HK-2 (cell line): ENCODE results near the gene KMO.

Experiments used
- DNase-seq: peaks from one replicate; pipeline ENCODE4 v3.0.0-alpha.2; 2018; ENCODE audit not compliant: unreplicated experiment

The KMO gene

DNA sequence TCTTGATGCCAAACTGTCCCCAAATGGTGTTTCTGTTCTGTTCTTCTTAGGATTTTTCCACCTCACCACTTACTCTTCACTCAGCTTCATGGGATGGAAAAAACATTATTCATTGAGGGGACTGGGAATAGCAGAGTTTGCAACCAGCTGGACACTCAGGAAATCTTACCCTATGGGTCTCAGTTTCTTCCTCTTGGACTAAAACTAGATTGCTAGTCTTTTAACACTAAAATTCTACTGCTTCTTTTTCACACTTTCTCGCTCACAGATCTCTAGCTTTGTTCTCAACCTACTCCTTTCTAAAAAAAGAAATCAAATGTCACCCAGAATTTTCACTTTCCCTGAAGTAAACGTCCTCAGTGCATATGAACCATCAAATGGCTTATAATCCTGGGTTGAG is 4.8 kb downstream of the KMO start:
- DNase-seq = no peak

DNA sequence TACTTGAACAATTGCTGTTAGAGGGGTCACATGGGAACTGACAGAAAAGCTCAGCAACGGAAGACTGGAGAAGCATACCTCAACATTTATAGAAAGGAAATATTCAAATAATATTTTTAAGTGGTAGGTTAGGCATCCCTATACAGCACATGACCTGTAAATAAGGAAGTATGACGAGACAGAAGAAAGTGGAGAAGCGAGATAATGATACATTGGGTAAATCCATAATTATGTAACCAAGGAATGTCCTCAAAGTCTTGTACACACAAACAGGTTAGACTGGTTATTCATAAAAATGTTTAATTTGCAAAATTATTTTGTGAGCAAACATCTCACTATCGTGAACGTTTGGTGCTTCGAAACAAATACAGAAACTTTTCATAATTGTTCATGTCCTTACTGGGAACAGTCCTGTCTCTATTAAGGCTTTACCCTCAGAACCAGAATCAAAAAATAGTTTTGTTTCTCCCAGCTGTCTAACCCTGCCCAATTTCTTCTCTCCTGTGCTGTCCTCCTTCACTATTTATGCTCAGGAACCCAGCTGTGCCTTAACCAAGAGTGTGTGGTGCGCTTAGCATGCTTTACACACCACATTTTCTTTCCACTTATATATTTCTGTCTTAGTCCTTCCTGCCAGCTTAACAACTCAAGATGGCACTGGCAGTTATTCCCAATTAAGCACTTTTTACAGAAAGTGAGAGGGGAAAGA is 10.2 kb downstream of the KMO start:
- no peak for DNase-seq

DNA sequence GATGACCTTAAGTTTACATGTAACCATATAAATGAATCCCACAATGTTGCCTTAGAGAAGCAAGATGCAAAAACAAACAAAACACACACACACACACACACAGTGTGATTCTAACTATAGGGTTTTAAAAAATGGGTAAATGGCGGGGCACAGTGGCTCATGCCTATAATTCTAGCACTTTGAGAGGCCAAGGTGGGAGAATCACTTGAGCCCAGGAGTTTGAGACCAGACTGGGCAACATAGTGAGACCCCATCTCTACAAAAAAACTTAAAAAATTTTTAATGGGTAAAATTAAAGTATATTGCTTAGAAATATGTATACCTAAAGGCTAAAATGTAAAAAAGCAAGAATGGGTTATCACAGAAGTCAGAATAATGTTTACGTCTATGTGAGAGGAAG is 15.8 kb downstream of the KMO start:
- DNase-seq = no peak

DNA sequence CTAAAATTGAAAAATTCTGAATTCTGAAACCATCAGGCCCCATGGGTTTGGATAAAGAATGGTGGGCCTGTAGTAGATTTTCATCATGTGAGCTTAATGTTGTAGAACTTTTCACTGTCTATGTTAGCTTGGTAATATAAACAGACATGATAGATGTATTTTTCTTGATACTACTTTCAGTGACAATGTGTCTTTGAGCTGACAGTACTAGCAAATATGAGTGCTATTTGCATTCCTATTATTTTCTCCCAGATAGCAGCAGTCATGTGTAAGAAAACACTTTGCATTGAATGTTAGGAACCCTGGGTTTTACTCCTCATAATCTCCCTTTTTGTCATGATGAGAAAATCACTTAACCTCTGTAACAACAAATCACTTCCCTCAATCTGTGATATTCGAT is 18.1 kb downstream of the KMO start:
- no peak for DNase-seq

GRCh38 chr1:241551759-241552638 is 19.8 kb downstream of the KMO start:
- no peak for DNase-seq

DNA sequence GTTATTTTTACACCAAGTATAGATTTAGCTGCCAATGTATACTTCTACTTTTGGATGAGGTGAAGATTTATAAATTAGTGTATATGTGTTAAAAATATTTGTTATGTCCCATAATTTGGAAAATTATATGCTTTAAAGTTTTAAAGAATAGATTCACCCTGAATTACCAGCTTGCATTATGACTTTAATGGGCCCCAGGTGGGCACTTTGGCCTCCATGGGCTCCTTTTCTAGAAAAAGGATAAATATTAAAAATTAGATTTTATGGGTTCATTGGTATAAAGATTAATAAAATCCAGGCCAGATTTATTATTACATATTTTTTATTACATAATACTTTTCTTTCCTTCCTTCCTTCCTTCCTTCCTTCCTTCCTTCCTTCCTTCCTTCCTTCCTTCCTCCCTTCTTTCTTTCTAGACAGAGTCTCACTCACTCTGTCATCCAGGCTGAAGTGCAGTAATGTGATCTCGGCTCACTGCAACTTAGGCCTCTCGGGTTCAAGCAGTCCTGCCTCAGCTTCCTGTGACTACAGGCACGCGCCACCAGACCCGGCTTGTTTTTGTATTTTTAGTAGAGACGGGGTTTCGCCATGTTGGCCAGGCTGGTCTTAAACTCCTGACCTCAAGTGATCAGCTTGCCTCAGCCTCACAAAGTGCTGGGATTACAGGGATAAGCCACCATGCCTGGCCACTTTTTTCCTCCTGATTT is 21.9 kb downstream of the KMO start:
- no peak for DNase-seq

DNA sequence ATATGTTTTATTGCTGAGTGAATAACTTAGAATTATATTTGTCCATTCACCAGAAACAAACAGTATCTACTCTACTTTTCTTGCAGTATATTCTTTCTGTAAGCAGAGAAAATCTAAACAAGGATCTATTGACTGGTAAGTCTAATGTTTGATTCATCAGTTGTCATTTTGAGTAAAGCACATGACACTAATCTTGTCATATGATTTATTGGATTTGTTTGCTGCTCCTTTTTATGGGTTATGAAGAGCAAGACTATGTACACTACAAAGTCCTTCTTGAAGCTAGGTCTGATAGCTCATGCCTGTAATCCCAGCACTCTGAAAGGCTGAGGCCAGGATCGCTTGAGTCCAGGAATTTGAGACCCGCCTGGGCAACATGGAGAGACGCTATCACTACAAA is 23.3 kb downstream of the KMO start:
- DNase-seq = no peak

- DNase-seq = no peak
These were observed 24.9 kb downstream of the KMO start for GRCh38 chr1:241557031-241557430.

GRCh38 chr1:241557551-241558193 is 25.5 kb downstream of the KMO start:
- no peak for DNase-seq

GRCh38 chr1:241560146-241560848 is 28.1 kb downstream of the KMO start:
- no peak for DNase-seq

- DNase-seq = no peak
These were observed 28.6 kb downstream of the KMO start for GRCh38 chr1:241560849-241561187.

DNA sequence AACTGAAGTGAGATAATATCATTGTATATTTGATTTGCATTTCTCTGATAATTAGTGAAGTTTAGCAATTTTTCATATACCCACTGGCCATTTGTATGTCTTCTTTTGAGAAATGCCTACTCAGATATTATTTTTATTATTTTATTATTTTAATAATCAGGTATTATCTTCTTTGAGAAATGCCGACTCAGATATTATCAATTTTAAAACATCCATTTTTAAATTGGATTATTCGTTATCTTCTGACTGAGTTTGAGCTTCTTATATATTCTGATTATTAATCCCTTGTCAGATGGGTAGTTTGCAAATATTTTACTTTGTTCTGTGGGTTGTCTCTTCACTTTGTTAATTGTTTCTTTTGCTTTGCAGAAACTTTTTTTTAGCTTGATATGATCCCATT is 37.7 kb downstream of the KMO start:
- DNase-seq = no peak

GRCh38 chr1:241574154-241574553 is 42.0 kb downstream of the KMO start:
- no peak for DNase-seq

GRCh38 chr1:241579434-241579833 is 47.3 kb downstream of the KMO start:
- no peak for DNase-seq

DNA sequence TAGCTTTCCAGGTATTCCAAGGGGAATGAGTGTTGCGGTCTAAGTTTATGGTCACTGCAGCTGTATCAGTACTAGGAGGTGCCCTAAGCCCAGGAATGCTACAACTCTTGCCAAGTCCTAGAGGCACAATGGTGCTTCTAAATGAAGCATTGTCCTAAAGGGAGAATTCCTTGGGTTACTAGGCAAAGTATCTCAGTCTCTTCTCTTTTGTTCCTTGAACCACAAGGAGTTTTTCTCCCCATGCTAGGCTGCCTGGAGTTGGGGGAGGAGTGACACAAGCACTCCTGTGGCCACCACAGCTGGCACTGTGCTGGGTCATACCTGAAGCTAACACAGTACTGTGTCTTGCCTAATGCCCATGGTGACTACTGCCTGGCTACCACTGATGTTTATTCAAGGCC is 50.7 kb downstream of the KMO start:
- DNase-seq = no peak

GRCh38 chr1:241586905-241587512 is 54.8 kb downstream of the KMO start:
- DNase-seq = no peak

DNA sequence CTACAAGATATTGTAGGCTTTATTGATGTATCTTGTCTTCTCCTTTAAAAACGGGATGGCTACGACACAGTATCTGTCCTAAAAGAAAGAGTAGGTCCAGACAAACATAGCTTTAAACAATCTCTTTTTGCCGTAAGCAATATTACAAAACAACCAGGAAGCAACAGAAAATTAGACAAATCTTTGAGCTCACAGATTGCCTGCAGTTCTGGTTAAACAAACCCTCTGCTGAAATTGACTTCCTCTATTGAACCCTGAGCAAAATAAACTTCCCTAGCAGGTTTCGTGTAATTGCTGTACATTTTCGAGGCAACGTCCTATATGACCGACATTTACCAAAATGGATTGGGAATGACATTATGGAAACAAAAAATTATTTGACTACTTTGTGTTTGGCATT is 57.3 kb downstream of the KMO start:
- DNase-seq = no peak

DNA sequence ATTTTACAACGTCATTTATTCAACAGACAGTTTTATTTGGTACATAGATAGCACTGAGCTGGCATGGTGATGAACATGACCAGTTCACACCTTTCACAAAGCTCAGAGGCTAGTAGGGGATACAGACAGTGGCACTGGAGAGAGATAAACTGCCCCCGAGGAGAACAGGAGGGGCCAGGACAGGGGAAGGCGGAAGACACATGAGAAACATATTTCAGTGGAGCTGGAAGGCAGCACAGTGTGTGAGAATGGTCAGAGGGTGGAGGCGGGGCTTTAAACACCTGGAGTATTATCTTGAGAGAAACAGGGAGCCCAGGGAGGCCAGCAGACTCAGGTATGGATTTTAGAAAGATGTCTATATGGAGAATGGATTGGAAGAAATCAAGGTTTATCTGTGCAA is 58.5 kb downstream of the KMO start:
- no peak for DNase-seq

GRCh38 chr1:241591317-241591716 is 59.1 kb downstream of the KMO start:
- no peak for DNase-seq

GRCh38 chr1:241591736-241592135 is 59.6 kb downstream of the KMO start:
- no peak for DNase-seq

- no peak for DNase-seq
These were observed 60.2 kb downstream of the KMO start for GRCh38 chr1:241592273-241592958.
